Breast epithelium (tissue), 4 donors: ENCODE measurements around the gene ZNF783. TPM values are rescaled to one million over a fixed set of nuclear protein-coding genes. Genes with fewer than 3 reads are reported as not detected.

Source experiments
- DNase-seq, 2 donors: peaks; one replicate each; pipeline ENCODE4 v3.0.0-alpha.2; 2019; ENCODE audit warnings: low spot score in 2 of 2
- H3K27ac ChIP-seq, 2 donors: fragments of 200-600 bp; sonication (generic) in 1 of 2; one replicate each; pipeline ENCODE4 v1.5.1; 2016 to 2019; ENCODE audit warnings: mild to moderate bottlenecking in 1 of 2
- H3K27me3 ChIP-seq, 2 donors: fragments of 200-600 bp; sonication (generic) in 1 of 2; one replicate each; pipeline versions ENCODE4 v1.5.1 to v1.6.0; 2017 to 2019; ENCODE audit warnings: control low read depth in 1 of 2, mild to moderate bottlenecking in 1 of 2
- H3K36me3 ChIP-seq: fragments of 200-600 bp; one replicate; pipeline ENCODE4 v1.5.1; 2019
- H3K4me1 ChIP-seq, 2 donors: fragments of 200-600 bp; sonication (generic); one replicate each; pipeline ENCODE4 v1.5.1; 2016 to 2019; ENCODE audit warnings: control low read depth in 1 of 2
- H3K4me3 ChIP-seq, 3 donors: fragments of 200-600 bp; sonication (generic); 1 replicate in 2 of 3; 2 replicates in 1 of 3; pipeline ENCODE4 v1.5.1; 2016 to 2019; ENCODE audit warnings: mild to moderate bottlenecking in 3 of 3, moderate library complexity in 2 of 3
- H3K9me3 ChIP-seq, 2 donors: fragments of 200-600 bp; sonication (generic) in 1 of 2; one replicate each; pipeline ENCODE4 v1.5.1; 2016 to 2019; ENCODE audit warnings: control low read depth in 1 of 2
- CTCF ChIP-seq, 3 donors: fragments of 450-650 bp; IDR thresholded peaks; one replicate each; pipeline ENCODE4 v1.5.1; 2016 to 2017; ENCODE audit warnings: antibody characterized with exemption in 3 of 3, mild to moderate bottlenecking in 3 of 3, moderate library complexity in 3 of 3
- POLR2A ChIP-seq: fragments of 450-650 bp; IDR thresholded peaks from one replicate; pipeline ENCODE4 v1.6.1; 2016; ENCODE audit warnings: antibody characterized with exemption, mild to moderate bottlenecking, moderate library complexity
- POLR2AphosphoS5 ChIP-seq, 3 donors: sonication (generic); formaldehyde crosslinking; IDR thresholded peaks; one replicate each; pipeline ENCODE4 v1.6.1; 2017; ENCODE audit warnings: antibody characterized with exemption in 3 of 3
- intact Hi-C: fragments of 100-400 bp; cut with DNase I; formaldehyde crosslinking; loops from one replicate; pipeline ENCODE4 v1.15.1; 2023; ENCODE audit warnings: low total_unique reads
- total RNA-seq, 3 donors: library from RNA; depleted of rRNA; stranded (reverse); fragments of >200 nt; gene quantifications; one replicate each; pipeline ENCODE4 v1.1.0, GENCODE V29; 2016

ZNF783 gene
- total RNA-seq, 3 donors from 2014 or later = 13.6 to 23.9 (median 17.6) TPM

- TF ChIP-seq CTCF (IDR thresholded peaks at IDR 0.05) = peak; percentile 61 to 80 (median 70)
- peak in 2 of 3 donors; percentile 56 to 73 for TF ChIP-seq POLR2AphosphoS5 (IDR thresholded peaks at IDR 0.05)
- peak; percentile 24 for TF ChIP-seq POLR2A
- Histone ChIP-seq H3K9me3 (peaks cover 0 to 6% of the 10 kb centered on the region in 2 donors), H3K36me3 (no peaks in the 10 kb centered on the region), H3K27ac (peak within 1 kb of the TSS; percentile 81 to 82), H3K4me3 (peak within 1 kb of the TSS; percentile 93 to 99 (median 98)), H3K27me3 (no peaks in the 10 kb centered on the region), H3K4me1 (peaks cover 0 to 10% of the 10 kb centered on the region in 2 donors)
- peak; percentile 87 to 91 for DNase-seq
- intact Hi-C loops = no loop called here
Observed at GRCh38 chr7:149239345-149240143, 22.5 kb upstream of the ZNF783 start, which contains the start of gene ZNF212. TSS of gene ZNF212 (plus strand) at chr7:149239651. CDS start at chr7:149239779, 128 bp downstream.

GRCh38 chr7:149240637-149241036 lies 21.4 kb upstream of the ZNF783 start:
- no peaks in the 10 kb centered on the region for H3K36me3 ChIP-seq
- H3K27me3 ChIP-seq = no peaks in the 10 kb centered on the region
- H3K4me1 ChIP-seq = peaks cover 0 to 10% of the 10 kb centered on the region in 2 donors
- intact Hi-C loops = no loop called here
- DNase-seq = no peak
- H3K9me3 ChIP-seq = peaks cover 0 to 6% of the 10 kb centered on the region in 2 donors
- H3K4me3 ChIP-seq = peak overlapping the region; percentile 93 to 99 (median 98)
- no peak for TF ChIP-seq POLR2AphosphoS5 (IDR thresholded peaks at IDR 0.05)
- no peak for TF ChIP-seq CTCF (IDR thresholded peaks at IDR 0.05)
- no peak for TF ChIP-seq POLR2A
- H3K27ac ChIP-seq = no peak overlapping the region

- no peak for DNase-seq
- TF ChIP-seq POLR2AphosphoS5 (IDR thresholded peaks at IDR 0.05) = no peak
- TF ChIP-seq POLR2A = no peak
- no peak for TF ChIP-seq CTCF (IDR thresholded peaks at IDR 0.05)
- intact Hi-C loops = no loop called here
- Histone ChIP-seq H3K4me3 (no peak overlapping the region), H3K4me1 (peaks cover 0 to 10% of the 10 kb centered on the region in 2 donors), H3K9me3 (peaks cover 0 to 6% of the 10 kb centered on the region in 2 donors), H3K27me3 (no peaks in the 10 kb centered on the region), H3K27ac (no peak overlapping the region), H3K36me3 (no peaks in the 10 kb centered on the region)
Observed at GRCh38 chr7:149241696-149242095, 20.3 kb upstream of the ZNF783 start.

GRCh38 chr7:149245244-149245643 lies 16.8 kb upstream of the ZNF783 start:
- peaks cover 0 to 6% of the 10 kb centered on the region in 2 donors for H3K9me3 ChIP-seq
- no peak overlapping the region for H3K27ac ChIP-seq
- no peaks in the 10 kb centered on the region for H3K27me3 ChIP-seq
- TF ChIP-seq POLR2A (no peak), CTCF (IDR thresholded peaks at IDR 0.05) (no peak), POLR2AphosphoS5 (IDR thresholded peaks at IDR 0.05) (no peak)
- no peaks in the 10 kb centered on the region for H3K36me3 ChIP-seq
- intact Hi-C loops = no loop called here
- no peak for DNase-seq
- no peak overlapping the region for H3K4me3 ChIP-seq
- H3K4me1 ChIP-seq = peaks cover 0 to 9% of the 10 kb centered on the region in 2 donors

GRCh38 chr7:149245744-149246143 lies 16.3 kb upstream of the ZNF783 start:
- H3K27ac ChIP-seq = no peak overlapping the region
- H3K36me3 ChIP-seq = no peaks in the 10 kb centered on the region
- no peaks in the 10 kb centered on the region for H3K27me3 ChIP-seq
- no peak overlapping the region for H3K4me3 ChIP-seq
- intact Hi-C loops = no loop called here
- TF ChIP-seq POLR2A = no peak
- TF ChIP-seq POLR2AphosphoS5 (IDR thresholded peaks at IDR 0.05) = no peak
- no peak for TF ChIP-seq CTCF (IDR thresholded peaks at IDR 0.05)
- H3K4me1 ChIP-seq = peaks cover 0 to 4% of the 10 kb centered on the region in 2 donors
- DNase-seq = no peak
- peaks cover 0 to 6% of the 10 kb centered on the region in 2 donors for H3K9me3 ChIP-seq
